KBM-7 (cell line): Measurements from ENCODE around the gene BAZ1B.
"Not testable (repeated sequence)": the region's sequence is repeated elsewhere in the genome, so short reads cannot be mapped to it uniquely, and the experiment has no call there.

ENCODE experiments used
- DNase-seq: peaks from one replicate; pipeline ENCODE4 v3.0.0-alpha.2; 2015
- in situ Hi-C: fragments of 300-500 bp; cut with MboI; formaldehyde crosslinking; loops from 2 replicates; pipeline ENCODE4 v1.14.3; 2020; ENCODE audit warnings: low sequenced_read_pairs, low pct_unique_long_range_greater_than_20kb, mixed read lengths

The BAZ1B gene

GRCh38 chr7:73509463-73509862, 12.6 kb downstream of the BAZ1B start:
- DNase-seq: no peak
- in situ Hi-C loops: no loop called here

- in situ Hi-C loops: no loop called here
- DNase-seq: no peak
Measured at GRCh38 chr7:73507556-73507955, 14.5 kb downstream of the BAZ1B start.

- in situ Hi-C loops: no loop called here
Measured at GRCh38 chr7:73504920-73505319, 17.2 kb downstream of the BAZ1B start.

GRCh38 chr7:73504017-73504416, 18.1 kb downstream of the BAZ1B start:
- in situ Hi-C loops: no loop called here
- DNase-seq: no peak

More at GRCh38 chr7:73504920-73505319, 17.2 kb downstream of the BAZ1B start:
- no peak for DNase-seq

GRCh38 chr7:73503229-73503628, 18.9 kb downstream of the BAZ1B start:
- DNase-seq: no peak
- in situ Hi-C loops: no loop called here

- in situ Hi-C loops: no loop called here
- DNase-seq: no peak
Measured at GRCh38 chr7:73496626-73497025, 25.5 kb downstream of the BAZ1B start.

GRCh38 chr7:73495507-73495906, 26.6 kb downstream of the BAZ1B start:
- in situ Hi-C loops, DNase-seq: not testable (repeated sequence)

GRCh38 chr7:73489976-73490375, 32.1 kb downstream of the BAZ1B start:
- no peak for DNase-seq
- in situ Hi-C loops: no loop called here

- DNase-seq: no peak
- in situ Hi-C loops: no loop called here
Measured at GRCh38 chr7:73487486-73487885, 34.6 kb downstream of the BAZ1B start.

GRCh38 chr7:73483171-73483570, 38.9 kb downstream of the BAZ1B start:
- no peak for DNase-seq
- in situ Hi-C loops: no loop called here

GRCh38 chr7:73482746-73483145, 39.3 kb downstream of the BAZ1B start:
- in situ Hi-C loops: no loop called here
- no peak for DNase-seq

- DNase-seq, in situ Hi-C loops: not testable (repeated sequence)
Measured at GRCh38 chr7:73481521-73481920, 40.6 kb downstream of the BAZ1B start.

GRCh38 chr7:73478549-73478948, 43.5 kb downstream of the BAZ1B start:
- no peak for DNase-seq
- in situ Hi-C loops: no loop called here

GRCh38 chr7:73477376-73477775, 44.7 kb downstream of the BAZ1B start:
- in situ Hi-C loops: no loop called here
- DNase-seq: no peak

GRCh38 chr7:73470208-73470607, 51.9 kb downstream of the BAZ1B start:
- in situ Hi-C loops: no loop called here
- no peak for DNase-seq

GRCh38 chr7:73467046-73467445, 55.0 kb downstream of the BAZ1B start:
- in situ Hi-C loops, DNase-seq: not testable (repeated sequence)

- in situ Hi-C loops: no loop called here
- no peak for DNase-seq
Measured at GRCh38 chr7:73466112-73466511, 56.0 kb downstream of the BAZ1B start.

GRCh38 chr7:73463966-73464365, 58.1 kb downstream of the BAZ1B start:
- in situ Hi-C loops: no loop called here
- no peak for DNase-seq

- in situ Hi-C loops: no loop called here
- no peak for DNase-seq
Measured at GRCh38 chr7:73463260-73463659, 58.8 kb downstream of the BAZ1B start.

- DNase-seq: no peak
- in situ Hi-C loops: no loop called here
Measured at GRCh38 chr7:73461782-73462285, 60.3 kb downstream of the BAZ1B start.

- no peak for DNase-seq
- in situ Hi-C loops: no loop called here
Measured at GRCh38 chr7:73454424-73454823, 67.7 kb downstream of the BAZ1B start.
